Stimulated activated naive CD8-positive, alpha-beta T cell treated with anti-CD3 and anti-CD28 coated beads, Interleukin-15, Interleukin-2, amounts not matched to agents 100 U/mL and 50 U/mL, for 24 hours (primary cell): ENCODE results near the gene CDH16.
A peak's percentile ranks its signal among the peaks of the same experiment; 100 is the strongest.

Source experiments
- ATAC-seq: fragments of 150-1000 bp; cut with Tn5 transposase; one replicate; pipeline ENCODE4 v1.10.0; 2021
- DNase-seq: peaks from one replicate; pipeline ENCODE4 v3.0.0; 2021

CDH16 gene

GRCh38 chr16:66926961-66927436 lies 8.3 kb upstream of the CDH16 start:
- DNase-seq (no peak), ATAC-seq (no peak)

- DNase-seq (no peak), ATAC-seq (no peak)
Measured at GRCh38 chr16:66926171-66926947, 7.7 kb upstream of the CDH16 start.

GRCh38 chr16:66925322-66925840 lies 6.7 kb upstream of the CDH16 start, which contains the start of gene RRAD:
Gene RRAD, minus strand, starts transcription at chr16:66925535. Its CDS starts 356 bp downstream, at chr16:66925179.
- no peak for ATAC-seq
- no peak for DNase-seq

GRCh38 chr16:66924527-66925321 lies 6.0 kb upstream of the CDH16 start:
- ATAC-seq: peak; percentile 48
- DNase-seq: peak; percentile 68

- DNase-seq (no peak), ATAC-seq (no peak)
Measured at GRCh38 chr16:66923866-66924265, 5.2 kb upstream of the CDH16 start.

- DNase-seq (no peak), ATAC-seq (no peak)
Measured at GRCh38 chr16:66923247-66923731, 4.6 kb upstream of the CDH16 start.

GRCh38 chr16:66921729-66922450 lies 3.2 kb upstream of the CDH16 start:
- no peak for ATAC-seq
- no peak for DNase-seq

- ATAC-seq (no peak), DNase-seq (no peak)
Measured at GRCh38 chr16:66920924-66921680, 2.4 kb upstream of the CDH16 start.

- ATAC-seq: no peak
- DNase-seq: no peak
Measured at GRCh38 chr16:66920299-66920590, 1.6 kb upstream of the CDH16 start.

- DNase-seq: no peak
Measured at GRCh38 chr16:66919569-66920298, 1.0 kb upstream of the CDH16 start.

GRCh38 chr16:66918355-66918754 lies 330 bp downstream of the CDH16 start:
- DNase-seq (no peak), ATAC-seq (no peak)

More at GRCh38 chr16:66919569-66920298, 1.0 kb upstream of the CDH16 start:
- ATAC-seq: no peak

GRCh38 chr16:66917741-66918140 lies 944 bp downstream of the CDH16 start:
- DNase-seq (no peak), ATAC-seq (no peak)

GRCh38 chr16:66916518-66916917 lies 2.2 kb downstream of the CDH16 start:
- no peak for ATAC-seq

GRCh38 chr16:66915041-66915440 lies 3.6 kb downstream of the CDH16 start:
- no peak for ATAC-seq
- no peak for DNase-seq

More at GRCh38 chr16:66916518-66916917, 2.2 kb downstream of the CDH16 start:
- DNase-seq: no peak

GRCh38 chr16:66914541-66914940 lies 4.1 kb downstream of the CDH16 start:
- no peak for DNase-seq
- ATAC-seq: no peak

- DNase-seq: no peak
- ATAC-seq: no peak
Measured at GRCh38 chr16:66913711-66914110, 5.0 kb downstream of the CDH16 start.

GRCh38 chr16:66913081-66913480 lies 5.6 kb downstream of the CDH16 start:
- DNase-seq (no peak), ATAC-seq (no peak)

- no peak for DNase-seq
Measured at GRCh38 chr16:66911801-66912200, 6.9 kb downstream of the CDH16 start.

GRCh38 chr16:66911112-66911511 lies 7.6 kb downstream of the CDH16 start:
- ATAC-seq: peak; percentile 67

More at GRCh38 chr16:66911801-66912200, 6.9 kb downstream of the CDH16 start:
- no peak for ATAC-seq

GRCh38 chr16:66910175-66910940 lies 8.3 kb downstream of the CDH16 start:
- DNase-seq (no peak), ATAC-seq (no peak)

More at GRCh38 chr16:66911112-66911511, 7.6 kb downstream of the CDH16 start:
- no peak for DNase-seq
